PC-9 (cell line): Measurements from ENCODE around the gene PITPNC1. TPM values are rescaled to one million over a fixed set of nuclear protein-coding genes. Genes with fewer than 3 reads are reported as not detected.

Experiments used
- BruUV-seq: library from RNA; stranded (reverse); fragments of 400-500 nt; replicated peaks from 2 replicates; lab custom pipeline; 2021; lab: Mats Ljungman, UMichigan
- CTCF ChIA-PET: fragments of 300-600 bp; sonication (Branson Sonifier 250); formaldehyde crosslinking; loops from one replicate; lab custom pipeline; 2022; ENCODE audit warnings: antibody characterized with exemption; lab: Charles Lee
- POLR2A ChIA-PET: fragments of 300-600 bp; sonication (Branson Sonifier 250); formaldehyde crosslinking; loops from one replicate; lab custom pipeline; 2022; ENCODE audit warnings: antibody characterized with exemption; ENCODE audit not compliant: unreplicated experiment; lab: Charles Lee
- DNase-seq, 2 experiments: peaks; one replicate each; pipeline versions ENCODE4 v3.0.0 to v3.0.0-alpha.2; 2015 to 2022; ENCODE audit warnings: mixed read lengths in 1 of 2
- H2AFZ ChIP-seq: fragments of 200-600 bp; sonication (generic); 2 replicates; pipeline ENCODE4 v1.8.1; 2017; ENCODE audit warnings: antibody characterized with exemption
- H3F3A ChIP-seq: fragments of 200-600 bp; sonication (generic); 2 replicates; pipeline ENCODE4 v1.8.1; 2017; ENCODE audit warnings: antibody characterized with exemption, mild to moderate bottlenecking, low read depth; ENCODE audit not compliant: insufficient read depth
- H3K27ac ChIP-seq: fragments of 200-600 bp; sonication (generic); 2 replicates; pipeline ENCODE4 v1.6.1; 2016; ENCODE audit warnings: mixed run types
- H3K27me3 ChIP-seq: fragments of 200-600 bp; sonication (generic); 2 replicates; pipeline ENCODE4 v1.6.1; 2016; ENCODE audit warnings: low read depth, mixed run types; ENCODE audit not compliant: insufficient read depth
- H3K36me3 ChIP-seq: fragments of 200-600 bp; sonication (generic); 2 replicates; pipeline ENCODE4 v1.6.1; 2016; ENCODE audit warnings: low read depth, mixed run types
- H3K4me1 ChIP-seq: fragments of 200-600 bp; sonication (generic); replicated peaks from 2 replicates; pipeline ENCODE4 v1.6.1; 2016; ENCODE audit warnings: mixed run types; ENCODE audit not compliant: insufficient read depth
- H3K4me2 ChIP-seq: fragments of 200-600 bp; sonication (generic); 2 replicates; pipeline ENCODE4 v1.6.1; 2017; ENCODE audit warnings: mixed run types
- H3K4me3 ChIP-seq: fragments of 200-600 bp; sonication (generic); 2 replicates; pipeline ENCODE4 v1.6.1; 2016; ENCODE audit warnings: mixed run types
- H3K79me2 ChIP-seq: fragments of 200-600 bp; sonication (generic); 2 replicates; pipeline ENCODE4 v1.6.1; 2017; ENCODE audit warnings: low read depth, mixed run types
- H3K9me2 ChIP-seq: fragments of 200-600 bp; sonication (generic); 2 replicates; pipeline ENCODE4 v1.8.1; 2017; ENCODE audit warnings: mild to moderate bottlenecking; ENCODE audit not compliant: insufficient read depth
- H3K9me3 ChIP-seq: fragments of 200-600 bp; sonication (generic); 2 replicates; pipeline ENCODE4 v1.8.1; 2016; ENCODE audit warnings: low read depth; ENCODE audit not compliant: insufficient read depth
- H4K20me1 ChIP-seq: fragments of 200-600 bp; sonication (generic); 2 replicates; pipeline ENCODE4 v1.8.1; 2017; ENCODE audit not compliant: insufficient read depth
- EZH2 ChIP-seq: fragments of 200-600 bp; sonication (generic); IDR thresholded peaks from 2 replicates; pipeline ENCODE4 v1.8.0; 2017; ENCODE audit warnings: antibody characterized with exemption, low read depth
- intact Hi-C: fragments of 100-400 bp; cut with micrococcal nuclease; formaldehyde crosslinking; loops from one replicate; pipeline ENCODE4 v1.10.0; 2022; ENCODE audit not compliant: unreplicated experiment
- total RNA-seq: library from RNA; stranded (reverse); gene quantifications from 2 replicates; pipeline ENCODE4 v1.2.3, GENCODE V29; 2021
- TF ChIP-seq, protein P1 (sequence below): fragments of 200-600 bp; sonication (generic); conservative IDR thresholded peaks from 2 replicates; pipeline ENCODE4 v1.6.1; 2017; ENCODE audit warnings: mixed run types, antibody characterized with exemption, mild to moderate bottlenecking, moderate library complexity

Gene PITPNC1
- total RNA-seq, 1 experiment from 2014 or later, result 6.0 TPM

DNA sequence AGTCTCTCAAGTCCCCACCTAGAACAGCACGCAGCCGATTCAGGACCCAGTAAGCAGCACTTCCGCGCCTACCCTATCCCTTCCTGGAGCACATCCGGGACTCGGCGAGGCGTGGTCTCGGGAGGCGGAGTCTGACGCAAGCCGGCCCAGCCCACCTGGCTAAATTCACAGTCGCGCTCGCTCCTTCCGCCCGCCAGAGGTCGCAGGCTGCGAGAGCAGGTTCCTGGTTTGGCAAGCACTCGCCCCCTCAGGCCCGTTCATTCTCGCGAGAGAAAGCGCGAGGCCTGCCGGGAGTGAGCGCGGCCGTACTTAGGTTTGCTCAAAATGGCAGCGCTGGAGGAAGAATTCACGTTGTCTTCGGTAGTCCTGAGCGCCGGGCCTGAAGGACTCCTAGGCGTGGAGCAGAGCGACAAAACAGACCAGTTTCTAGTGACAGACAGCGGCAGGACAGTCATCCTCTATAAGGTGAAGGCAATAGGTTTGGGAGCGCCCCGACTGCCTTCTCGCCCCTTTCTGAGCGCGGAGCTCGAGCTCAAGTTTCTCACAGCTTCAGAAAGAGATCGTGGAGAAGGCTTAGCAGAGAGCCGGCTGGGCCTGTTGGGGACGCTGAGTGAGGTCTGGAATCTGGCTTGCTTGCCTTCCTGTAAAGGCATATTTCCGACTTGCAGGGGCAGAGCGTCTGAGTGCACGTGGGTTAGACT lies 340.7 kb downstream of the PITPNC1 start, which contains the start of gene NOL11:
TSS of gene NOL11 (plus strand) at position 313 of the 701 bp plus-strand sequence. CDS start at position 325, 12 bp downstream.
- Histone ChIP-seq H3K9me2 (no peaks in the 10 kb centered on the region), H3K79me2 (peaks cover 33% of the 10 kb centered on the region), H3K27ac (peak within 1 kb of the TSS; percentile 74), H3K36me3 (peaks cover 27% of the 10 kb centered on the region), H3K4me1 (peaks cover 10% of the 10 kb centered on the region), H3K4me3 (peak within 1 kb of the TSS; percentile 89), H3K9me3 (no peaks in the 10 kb centered on the region), H3K27me3 (no peaks in the 10 kb centered on the region), H3K4me2 (peak within 1 kb of the TSS; percentile 100), H4K20me1 (peaks cover 9% of the 10 kb centered on the region; the same call in 1 of the 2 replicates), H3F3A (peaks cover 16% of the 10 kb centered on the region), H2AFZ (peak within 1 kb of the TSS; percentile 100)
- BruUV-seq, result no TSS peak
- DNase-seq, result peak; percentile 92 to 98
- intact Hi-C loops, result loop anchor here (5.0 kb wide), 1 partner anchor 340 kb away; the partner anchor contains the start of gene PITPNC1
- ChIA-PET CTCF (interaction anchor here (0.5 to 1.0 kb wide), 2 partner anchors 747 to 749 kb away, joined by 5 to 7 read pairs; no protein-coding TSS in a partner anchor), POLR2A (interaction anchor here (0.5 to 0.6 kb wide), 2 partner anchors 47 to 445 kb away, joined by 3 to 5 read pairs; no protein-coding TSS in a partner anchor)
- TF ChIP-seq, protein P1, sequence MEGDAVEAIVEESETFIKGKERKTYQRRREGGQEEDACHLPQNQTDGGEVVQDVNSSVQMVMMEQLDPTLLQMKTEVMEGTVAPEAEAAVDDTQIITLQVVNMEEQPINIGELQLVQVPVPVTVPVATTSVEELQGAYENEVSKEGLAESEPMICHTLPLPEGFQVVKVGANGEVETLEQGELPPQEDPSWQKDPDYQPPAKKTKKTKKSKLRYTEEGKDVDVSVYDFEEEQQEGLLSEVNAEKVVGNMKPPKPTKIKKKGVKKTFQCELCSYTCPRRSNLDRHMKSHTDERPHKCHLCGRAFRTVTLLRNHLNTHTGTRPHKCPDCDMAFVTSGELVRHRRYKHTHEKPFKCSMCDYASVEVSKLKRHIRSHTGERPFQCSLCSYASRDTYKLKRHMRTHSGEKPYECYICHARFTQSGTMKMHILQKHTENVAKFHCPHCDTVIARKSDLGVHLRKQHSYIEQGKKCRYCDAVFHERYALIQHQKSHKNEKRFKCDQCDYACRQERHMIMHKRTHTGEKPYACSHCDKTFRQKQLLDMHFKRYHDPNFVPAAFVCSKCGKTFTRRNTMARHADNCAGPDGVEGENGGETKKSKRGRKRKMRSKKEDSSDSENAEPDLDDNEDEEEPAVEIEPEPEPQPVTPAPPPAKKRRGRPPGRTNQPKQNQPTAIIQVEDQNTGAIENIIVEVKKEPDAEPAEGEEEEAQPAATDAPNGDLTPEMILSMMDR, result peak; percentile 85
- no peak for TF ChIP-seq EZH2

DNA sequence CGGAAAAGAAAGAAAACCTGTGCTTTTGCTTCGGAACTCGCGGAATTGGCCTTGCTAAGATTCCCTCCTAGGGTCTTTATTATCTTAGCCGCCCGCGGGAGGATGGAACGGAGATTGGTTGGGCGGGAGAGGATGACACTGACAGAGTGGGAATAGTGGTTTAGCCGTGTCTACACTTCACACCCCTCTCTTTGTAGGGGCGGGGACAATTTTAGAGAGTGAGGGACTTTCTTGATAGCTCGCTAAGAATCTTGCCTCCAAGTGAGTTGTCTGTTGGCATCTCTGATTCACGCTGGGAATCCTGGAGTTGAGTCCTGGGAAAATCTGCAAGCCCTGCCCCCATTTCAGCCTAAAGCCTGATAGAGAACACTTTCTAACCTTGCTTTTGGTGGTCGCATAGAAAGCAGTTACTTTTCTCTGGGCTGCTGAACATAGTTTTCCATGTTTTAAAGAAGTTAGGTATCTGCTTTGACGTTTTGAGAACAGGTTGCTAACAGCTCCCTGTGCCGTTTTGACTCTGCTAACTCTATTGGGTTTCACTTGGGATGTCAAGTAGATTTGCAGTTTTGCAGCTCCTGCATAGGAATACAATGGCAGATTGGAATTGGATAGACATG lies 341.4 kb downstream of the PITPNC1 start:
- Histone ChIP-seq H3K27me3 (no peaks in the 10 kb centered on the region), H3K4me2 (peak overlapping the region; percentile 100), H3F3A (peaks cover 16% of the 10 kb centered on the region), H2AFZ (peak overlapping the region; percentile 100), H3K4me3 (peak overlapping the region; percentile 89), H3K9me2 (no peaks in the 10 kb centered on the region), H3K9me3 (no peaks in the 10 kb centered on the region), H3K36me3 (peaks cover 28% of the 10 kb centered on the region), H3K4me1 (peaks cover 10% of the 10 kb centered on the region), H3K79me2 (peaks cover 33% of the 10 kb centered on the region), H4K20me1 (peaks cover 9% of the 10 kb centered on the region; the same call in 1 of the 2 replicates), H3K27ac (peak overlapping the region; percentile 74)
- ChIA-PET CTCF (no interaction called here), POLR2A (no interaction called here)
- TF ChIP-seq, protein P1, result no peak
- TF ChIP-seq EZH2, result no peak
- BruUV-seq, result TSS peak; percentile 84
- DNase-seq, result no peak
- intact Hi-C loops, result loop anchor here (5.0 kb wide), 1 partner anchor 341 kb away; the partner anchor contains the start of gene PITPNC1

DNA sequence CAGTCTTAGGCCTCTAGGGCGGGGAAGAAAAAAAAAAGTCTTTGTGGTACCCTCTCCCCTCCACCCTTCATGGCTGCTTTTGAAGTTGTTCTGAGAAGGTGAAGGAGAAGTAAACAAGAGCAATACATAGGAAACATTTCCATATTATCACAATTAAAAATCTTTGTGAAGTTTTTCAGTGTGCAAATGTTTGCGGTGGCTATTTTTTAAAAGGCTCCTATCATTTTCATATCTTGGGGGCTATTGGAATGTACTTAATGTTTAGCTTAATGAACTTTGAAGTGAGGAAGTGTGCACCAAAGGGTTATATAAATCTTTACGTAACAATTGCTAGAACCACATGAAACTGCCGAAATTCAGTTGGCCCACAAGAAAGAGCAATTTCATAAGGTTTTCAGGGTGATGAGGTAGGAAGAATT lies 348.3 kb downstream of the PITPNC1 start:
- no peaks in the 10 kb centered on the region for H3K9me2 ChIP-seq
- intact Hi-C loops, result no loop called here
- no peak overlapping the region for H3K4me3 ChIP-seq
- H3F3A ChIP-seq, result peaks cover 18% of the 10 kb centered on the region
- TF ChIP-seq, protein P1, result no peak
- TF ChIP-seq EZH2, result no peak
- BruUV-seq, result no TSS peak
- peaks cover 4% of the 10 kb centered on the region; the same call in 1 of the 2 replicates for H4K20me1 ChIP-seq
- no peak overlapping the region for H3K4me2 ChIP-seq
- H3K9me3 ChIP-seq, result no peaks in the 10 kb centered on the region
- H2AFZ ChIP-seq, result no peak overlapping the region
- H3K27ac ChIP-seq, result no peak overlapping the region
- CTCF ChIA-PET, result no interaction called here
- DNase-seq, result no peak
- H3K79me2 ChIP-seq, result peaks cover 16% of the 10 kb centered on the region; the same call in 1 of the 2 replicates
- peaks cover 72% of the 10 kb centered on the region for H3K36me3 ChIP-seq
- H3K4me1 ChIP-seq, result no peaks in the 10 kb centered on the region
- POLR2A ChIA-PET, result no interaction called here
- no peaks in the 10 kb centered on the region for H3K27me3 ChIP-seq
